OCI-LY1 (cell line): Measurements from ENCODE around the gene ANKRD11.

Experiments used
- CTCF ChIP-seq: fragments of 200-600 bp; sonication (generic), shearing (Covaris generic); IDR thresholded peaks from 2 replicates; pipeline ENCODE4 v1.5.1; 2017; ENCODE audit warnings: mild to moderate bottlenecking, antibody characterized with exemption, low read length, moderate library complexity, mixed read lengths
- EZH2 ChIP-seq: fragments of 200-600 bp; sonication (generic), shearing (Covaris generic); IDR thresholded peaks from 2 replicates; pipeline ENCODE4 v1.8.0; 2017; ENCODE audit warnings: borderline replicate concordance, mixed run types, mild to moderate bottlenecking, antibody characterized with exemption, low read length, moderate library complexity, mixed read lengths

DNA sequence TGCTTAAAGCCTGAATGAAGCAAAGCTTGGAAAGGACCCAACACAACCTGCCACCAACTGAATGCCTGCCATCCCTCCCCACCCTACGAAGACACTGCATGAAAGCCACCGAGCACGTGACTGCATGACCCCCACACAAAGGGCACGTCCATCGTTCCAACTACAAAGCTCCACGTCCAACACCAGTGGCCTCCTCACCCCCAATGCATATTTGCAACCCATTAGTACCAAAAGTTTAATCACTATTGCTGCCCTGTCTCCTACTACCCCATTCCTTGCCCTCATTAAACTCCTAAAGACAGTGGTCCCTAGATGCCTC lies 43.4 kb downstream of the ANKRD11 start:
- TF ChIP-seq CTCF (no peak), EZH2 (no peak)
